HG03135 (cell line): ENCODE data around the gene NFIA.

Source experiments
- ATAC-seq: cut with Tn5 transposase; IDR thresholded peaks from one replicate; pipeline ENCODE4 v1.9.1; 2021; ENCODE audit warnings: mild to moderate bottlenecking, moderate library complexity; ENCODE audit not compliant: unreplicated experiment

NFIA gene

DNA sequence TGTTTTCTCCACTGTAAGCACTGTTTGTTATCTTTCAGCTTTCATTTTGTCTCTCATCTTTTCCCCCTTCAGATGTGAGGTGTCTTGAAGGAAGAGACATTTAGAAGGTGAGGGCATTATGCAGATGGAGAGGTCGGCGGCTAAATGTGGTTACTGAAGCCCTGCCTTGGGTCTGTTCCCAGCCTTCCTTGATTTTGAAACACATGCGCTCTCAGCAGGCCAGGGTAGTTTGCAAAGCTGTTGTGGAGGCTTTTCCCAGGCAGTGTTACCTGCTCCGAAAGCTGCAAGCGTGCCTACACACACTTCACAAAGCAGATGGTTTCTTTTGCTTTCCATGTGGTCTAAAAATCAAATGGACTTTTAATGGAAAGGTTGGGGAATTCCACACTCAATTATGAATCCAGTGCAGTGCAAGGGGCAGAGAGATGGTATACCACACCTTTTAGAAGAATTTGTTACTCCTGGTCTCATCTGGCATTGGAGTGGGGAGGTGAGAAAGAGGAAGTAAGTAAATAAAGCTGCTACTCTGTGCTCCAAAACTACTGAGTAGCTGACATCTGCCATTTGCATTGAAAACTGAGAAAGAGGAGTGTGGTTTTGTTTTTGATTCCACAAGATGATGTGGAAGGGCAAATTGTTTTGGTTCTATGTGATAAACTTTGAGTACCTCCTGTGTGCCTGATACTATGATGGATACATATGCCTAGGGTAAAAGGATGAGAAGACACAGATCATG lies 91.9 kb downstream of the NFIA start:
- ATAC-seq = no peak

DNA sequence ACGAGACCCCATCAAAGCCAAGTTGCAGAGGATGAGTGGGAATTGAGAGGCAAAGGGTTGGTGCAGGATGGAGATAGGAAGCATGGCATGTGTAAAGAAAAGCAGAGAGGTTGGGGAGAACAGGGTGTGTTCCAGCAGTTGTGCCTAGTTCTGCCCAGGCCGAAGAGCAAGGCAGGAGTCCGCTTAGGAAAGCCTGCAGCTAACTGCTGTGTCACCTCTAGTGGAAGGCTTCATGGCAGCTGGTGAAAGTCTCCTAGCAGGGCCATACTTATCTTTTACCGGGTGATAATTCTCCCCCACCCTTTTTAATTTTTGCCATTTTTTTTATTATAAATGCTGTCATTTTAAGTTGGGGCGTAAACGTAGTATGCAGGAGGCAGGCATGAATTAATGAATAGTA lies 93.6 kb downstream of the NFIA start:
- no peak for ATAC-seq

DNA sequence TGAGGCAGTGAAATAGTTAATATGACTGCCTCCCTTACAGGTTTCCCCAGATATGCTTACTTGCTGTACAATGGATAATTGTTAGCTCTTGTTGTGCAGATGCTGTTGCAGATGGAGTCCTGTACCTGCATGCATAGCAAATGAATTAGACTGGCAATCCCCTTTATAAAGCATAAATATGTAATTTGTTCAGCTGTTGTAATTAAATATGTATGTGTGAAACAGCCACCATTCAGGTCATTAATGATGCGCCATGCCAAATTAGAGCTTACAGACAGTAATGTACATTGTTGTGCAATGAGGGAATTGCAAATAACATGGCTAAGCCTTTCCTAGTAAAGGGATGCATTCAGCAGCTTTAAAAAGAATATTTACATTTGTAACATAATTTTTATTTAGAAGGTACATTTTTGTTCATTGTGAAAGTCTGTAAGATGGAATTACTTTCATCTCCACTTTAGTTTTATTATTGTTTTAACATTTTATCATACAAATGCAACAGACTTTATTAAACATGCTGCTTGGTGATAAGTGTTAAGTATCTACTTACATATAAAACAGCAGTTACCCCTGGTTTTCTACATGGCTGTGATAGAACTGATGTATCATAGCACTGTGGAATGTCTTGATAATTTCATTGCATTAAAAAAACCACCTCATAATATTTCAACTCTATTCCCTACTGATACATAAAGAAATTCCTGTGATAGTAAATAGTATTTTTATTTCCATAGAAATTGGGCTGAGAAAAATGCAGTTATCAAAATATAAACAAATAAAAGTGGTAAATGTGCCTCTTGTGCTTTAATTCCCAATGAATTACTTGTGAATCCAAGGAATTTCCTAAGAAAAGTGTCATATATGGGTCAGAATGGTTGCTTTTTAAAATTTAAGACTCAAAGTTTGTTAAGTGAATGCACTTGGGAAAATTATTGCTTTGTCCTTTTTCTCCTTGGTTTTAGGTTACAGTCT lies 99.0 kb downstream of the NFIA start:
- ATAC-seq = no peak

DNA sequence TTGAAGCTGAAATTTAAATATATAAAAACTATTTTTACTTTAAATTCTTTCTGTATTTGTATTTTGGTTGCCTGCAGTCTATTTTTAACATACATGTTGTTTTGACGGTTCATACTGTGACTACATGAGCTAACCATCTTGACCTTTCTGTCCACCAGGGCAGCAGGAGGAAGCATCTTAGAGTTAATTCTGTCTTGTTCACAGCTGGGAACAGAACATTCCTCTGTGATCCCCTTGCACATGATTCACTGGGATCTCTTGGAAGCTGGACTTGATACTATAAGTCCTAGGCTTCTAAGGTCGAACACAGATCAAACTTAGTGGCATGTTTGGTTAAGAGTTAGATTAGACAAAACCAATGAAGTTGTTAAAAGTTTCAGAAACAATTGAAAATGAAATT lies 99.7 kb downstream of the NFIA start:
- no peak for ATAC-seq

DNA sequence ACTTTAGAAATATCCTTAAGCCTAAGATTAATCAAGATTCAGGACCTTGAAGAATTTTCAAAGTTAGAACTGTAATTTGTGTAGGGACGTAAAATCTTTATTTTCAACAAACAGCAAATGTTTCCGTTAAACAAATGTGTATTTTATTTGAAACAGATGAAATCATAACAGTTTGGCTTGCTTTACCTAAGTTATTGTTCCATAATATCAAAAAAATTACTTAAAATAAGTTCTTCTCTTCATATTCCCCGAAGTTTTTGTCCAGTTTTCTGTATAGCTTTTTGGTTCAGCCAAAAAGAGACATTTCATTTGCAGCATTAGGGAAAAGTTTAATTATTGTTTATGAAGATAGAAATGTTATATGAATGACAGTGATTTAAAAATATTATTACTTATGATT lies 100.1 kb downstream of the NFIA start:
- no peak for ATAC-seq

DNA sequence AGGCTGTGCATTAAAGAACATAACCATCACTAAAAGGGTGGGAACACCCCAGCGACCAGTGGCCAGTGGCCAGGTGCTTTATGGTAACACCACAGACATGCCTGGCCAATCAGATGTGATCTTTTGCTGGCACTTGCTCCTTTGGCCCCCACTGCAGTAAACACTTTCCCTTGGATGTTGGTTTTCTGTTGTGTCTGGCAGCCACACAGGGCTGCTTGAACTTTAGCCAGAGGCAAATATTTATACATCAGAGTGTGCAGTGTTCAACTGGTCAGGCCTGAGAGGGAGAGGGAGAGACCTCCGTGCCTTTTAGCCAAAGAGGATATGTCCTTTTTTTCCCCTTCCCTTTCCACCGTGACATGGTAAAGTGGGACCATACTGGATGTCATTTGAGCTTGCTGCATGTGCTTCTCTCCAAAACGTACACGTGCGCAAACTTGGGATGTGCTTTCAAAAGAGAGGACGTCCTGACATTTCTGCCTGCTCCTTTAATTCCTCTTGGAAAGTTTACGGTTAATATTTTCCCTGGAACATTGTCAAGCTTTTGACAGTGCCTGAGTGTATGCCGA lies 101.2 kb downstream of the NFIA start:
- no peak for ATAC-seq

DNA sequence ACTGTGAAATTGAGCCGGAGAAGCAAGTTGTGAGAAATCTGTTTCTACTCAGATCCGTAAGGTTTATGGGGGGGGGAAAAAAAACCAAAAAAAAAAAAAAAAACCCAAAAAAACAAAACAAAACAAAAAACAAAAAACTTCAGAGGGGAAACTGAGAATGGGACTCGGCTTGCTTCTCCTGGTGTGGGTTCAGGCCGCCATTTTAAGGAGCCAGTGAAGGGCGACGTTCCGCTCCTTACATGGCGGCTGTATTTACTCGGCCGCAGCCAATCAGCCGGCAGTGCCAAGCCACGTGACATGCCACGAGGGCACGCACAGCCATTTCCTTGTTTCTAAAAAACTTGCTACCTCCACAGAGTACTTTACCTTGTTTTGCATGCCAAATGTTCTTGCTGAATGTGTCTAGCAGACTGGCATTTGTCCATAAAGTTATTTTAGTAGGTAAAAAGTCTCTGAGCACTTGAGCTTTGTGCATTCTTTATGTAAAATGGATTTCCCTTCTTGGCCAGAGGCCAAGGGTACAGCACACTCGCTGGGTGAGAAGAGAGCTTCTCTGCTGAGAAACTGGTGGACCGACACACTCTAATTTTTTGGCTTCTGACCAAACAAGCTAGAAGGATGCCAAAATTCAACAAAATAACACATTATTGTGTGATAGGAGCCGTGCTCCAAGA lies 101.8 kb downstream of the NFIA start:
- ATAC-seq = no peak

DNA sequence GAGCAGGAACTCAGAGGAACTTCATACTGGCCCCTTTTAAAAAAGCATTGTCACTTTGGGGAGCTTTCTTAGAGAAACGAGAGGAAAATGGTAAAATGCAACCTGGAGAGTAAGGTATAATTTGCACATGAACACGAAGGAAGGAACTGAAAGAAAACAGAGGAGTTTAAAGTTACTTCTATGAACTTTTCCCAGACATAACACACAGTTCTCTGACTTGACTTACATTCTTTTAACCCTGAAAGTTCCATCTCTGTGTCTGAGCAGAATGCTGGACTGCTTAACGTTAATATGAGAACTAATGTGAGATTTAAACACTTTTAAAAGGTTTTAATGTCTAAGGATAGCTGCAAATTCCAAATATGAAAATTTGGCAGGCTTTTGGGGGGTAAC lies 102.3 kb downstream of the NFIA start:
- no peak for ATAC-seq

DNA sequence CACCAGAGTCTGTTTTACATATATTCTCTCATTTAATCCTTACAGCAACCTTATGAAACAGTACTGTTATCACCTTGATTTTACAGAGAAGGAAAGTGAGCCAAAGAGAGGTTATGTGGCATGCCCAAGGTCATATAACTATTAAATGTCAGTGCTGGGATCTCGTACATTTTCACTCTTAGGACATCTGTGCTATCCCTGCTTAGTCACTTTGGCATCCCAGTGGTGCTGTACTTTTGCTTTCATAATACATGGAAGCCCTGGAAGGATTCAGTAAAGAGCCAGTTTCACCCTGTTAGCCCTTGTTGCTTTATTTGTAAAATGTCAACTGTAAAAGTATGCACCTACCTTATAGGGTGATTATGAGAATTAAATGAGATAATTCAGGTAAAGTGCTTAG lies 104.4 kb downstream of the NFIA start:
- no peak for ATAC-seq

DNA sequence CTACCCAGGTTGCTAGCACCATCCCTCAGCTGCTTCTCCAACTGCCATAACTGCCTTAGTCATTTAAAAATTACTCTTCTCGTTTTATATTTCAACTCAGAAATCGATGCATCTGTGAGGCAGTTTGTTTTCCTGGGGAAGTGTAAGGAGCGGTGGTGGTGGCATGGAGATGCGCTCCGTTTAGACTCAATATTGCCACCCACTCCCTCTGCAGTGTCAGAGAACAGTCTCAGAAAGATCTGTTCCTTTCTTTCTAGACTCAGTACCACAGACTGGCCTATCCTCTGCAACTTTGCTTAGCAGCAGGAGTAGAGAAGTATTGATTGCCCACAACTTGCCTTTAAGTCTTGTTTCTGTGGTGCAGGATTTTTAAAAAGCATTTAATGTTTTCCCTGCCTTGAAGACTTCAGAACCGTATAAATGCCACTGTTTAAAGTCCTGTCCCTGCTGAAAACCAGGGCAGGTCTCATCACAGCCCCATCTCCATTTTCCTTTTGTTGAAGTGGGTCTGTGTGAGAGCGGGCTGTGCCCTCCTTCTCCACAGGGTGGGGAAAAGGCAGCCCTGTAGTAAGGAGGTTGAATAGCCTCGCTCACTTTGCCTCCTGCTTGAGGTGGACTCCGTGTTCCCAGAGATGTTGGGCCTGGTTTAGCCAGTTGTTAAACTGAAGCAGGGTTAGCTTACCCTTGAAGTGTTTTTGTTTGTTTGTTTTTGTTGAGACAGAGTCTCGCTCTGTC lies 105.2 kb downstream of the NFIA start:
- no peak for ATAC-seq

DNA sequence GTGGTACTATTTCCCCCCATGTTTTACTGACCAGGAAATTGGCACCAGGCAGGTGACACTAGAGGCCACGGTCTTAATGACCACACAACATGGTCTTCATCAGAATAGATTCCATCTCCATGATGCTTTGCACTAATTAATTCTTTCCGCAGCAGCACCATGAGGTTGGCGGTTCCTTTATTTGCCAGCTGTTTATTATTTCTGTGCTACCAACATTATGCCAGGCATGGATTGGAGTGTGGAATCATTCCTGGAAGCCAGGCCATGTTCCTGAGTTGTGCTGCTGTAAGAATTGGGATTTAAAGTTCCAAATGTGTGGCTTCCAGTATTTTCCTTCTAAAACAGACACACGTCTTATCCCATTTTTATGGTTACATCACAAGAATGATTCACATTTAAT lies 107.8 kb downstream of the NFIA start:
- ATAC-seq = no peak

DNA sequence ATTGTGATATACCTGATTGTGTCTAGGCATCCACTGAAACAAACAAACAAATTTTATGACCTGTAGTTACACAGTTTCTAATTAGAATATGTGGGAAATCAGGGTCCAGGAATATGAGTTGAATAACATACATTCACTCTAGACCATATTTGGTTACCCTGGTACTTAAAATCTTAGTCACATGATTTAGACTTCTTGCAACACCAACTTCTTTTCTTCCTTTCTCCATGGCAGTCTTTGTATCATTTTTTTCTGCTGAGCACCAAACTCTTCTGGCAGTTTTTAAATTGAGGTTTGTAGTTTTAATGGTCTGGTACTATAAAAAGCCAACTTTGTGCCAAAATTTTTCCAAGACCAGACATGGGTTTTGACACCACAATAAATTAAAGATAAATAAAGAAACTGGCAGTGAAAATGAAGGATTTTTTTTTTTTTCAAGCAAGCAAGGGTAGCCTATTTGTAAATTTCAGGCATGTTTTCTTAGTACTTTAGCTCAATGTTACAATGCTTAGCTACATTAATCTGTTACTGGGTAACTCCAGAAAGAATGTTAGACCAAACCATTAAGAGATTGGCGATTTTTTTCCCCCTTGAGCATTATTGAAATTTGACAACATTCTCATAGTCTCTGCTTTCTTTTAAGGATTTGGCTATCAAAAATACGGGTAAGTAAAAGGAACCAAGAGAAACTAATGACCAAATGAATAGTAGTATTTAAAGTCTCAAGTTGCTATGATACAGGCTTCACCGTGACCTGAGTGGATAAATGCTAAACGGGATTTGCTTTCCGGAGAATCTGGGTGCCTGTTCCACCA lies 108.5 kb downstream of the NFIA start:
- ATAC-seq = no peak

DNA sequence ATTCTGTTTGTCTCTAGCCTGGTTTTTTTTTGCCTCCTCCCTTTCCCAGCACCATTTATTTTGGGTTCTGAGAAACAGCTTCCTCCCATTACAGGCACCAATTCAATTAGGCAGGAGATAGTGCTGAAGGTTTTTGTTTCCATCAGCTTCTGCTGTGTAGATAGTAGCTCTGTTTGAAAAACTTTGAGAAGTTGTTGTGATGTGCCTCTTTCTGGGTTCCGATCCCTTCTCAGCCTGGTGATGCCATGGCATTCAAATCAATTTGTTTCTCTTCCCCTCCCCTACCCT lies 109.0 kb downstream of the NFIA start:
- no peak for ATAC-seq

DNA sequence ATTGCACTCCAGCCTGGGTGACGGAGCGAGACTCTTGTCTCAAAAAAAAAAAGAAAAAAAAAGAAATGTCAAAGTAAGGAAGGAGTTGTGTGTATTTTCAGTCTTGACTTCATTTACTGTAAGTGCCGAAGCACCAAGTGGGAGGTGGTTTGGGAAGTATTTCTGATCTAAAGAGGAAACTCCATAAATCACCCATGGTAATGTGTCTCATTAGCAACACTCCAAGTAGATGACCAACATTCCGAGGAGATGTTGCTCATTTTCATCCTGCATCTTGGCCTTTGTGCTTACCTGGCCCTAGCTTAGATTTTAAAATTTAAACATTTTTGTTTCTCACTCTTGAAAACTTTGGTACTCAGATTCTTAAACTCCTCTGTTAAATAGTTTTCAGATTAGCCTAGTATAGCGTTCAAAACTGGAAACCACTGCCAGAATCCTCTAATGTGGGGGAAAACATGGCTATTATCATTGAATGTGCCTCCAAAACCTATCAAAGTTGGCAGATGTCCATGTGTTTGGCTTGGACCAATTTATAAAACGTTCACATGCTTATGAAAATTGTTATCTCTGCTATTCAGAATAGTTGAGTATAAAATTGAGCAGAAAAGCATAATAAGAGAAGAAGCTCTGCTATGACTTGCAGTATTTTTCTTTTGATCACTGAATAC lies 110.4 kb downstream of the NFIA start:
- ATAC-seq = no peak

DNA sequence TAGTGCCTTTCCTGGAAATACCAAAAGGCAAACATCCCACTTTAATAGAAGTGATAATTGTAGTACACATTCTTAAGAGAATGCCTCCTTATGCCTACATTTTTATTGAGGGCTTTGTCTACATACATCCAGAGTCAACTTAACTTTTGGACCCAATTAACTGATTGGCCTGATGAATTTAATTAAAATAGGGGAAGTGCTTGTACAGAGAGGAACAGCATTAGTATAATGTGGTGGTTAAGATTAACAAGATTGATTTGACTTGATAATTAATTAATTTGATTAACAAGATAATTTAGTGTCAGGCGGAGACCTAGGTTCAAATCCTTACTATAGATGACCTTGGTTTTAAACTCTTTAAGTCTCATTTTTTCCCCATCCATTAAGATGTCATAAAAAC lies 111.4 kb downstream of the NFIA start:
- ATAC-seq = no peak

DNA sequence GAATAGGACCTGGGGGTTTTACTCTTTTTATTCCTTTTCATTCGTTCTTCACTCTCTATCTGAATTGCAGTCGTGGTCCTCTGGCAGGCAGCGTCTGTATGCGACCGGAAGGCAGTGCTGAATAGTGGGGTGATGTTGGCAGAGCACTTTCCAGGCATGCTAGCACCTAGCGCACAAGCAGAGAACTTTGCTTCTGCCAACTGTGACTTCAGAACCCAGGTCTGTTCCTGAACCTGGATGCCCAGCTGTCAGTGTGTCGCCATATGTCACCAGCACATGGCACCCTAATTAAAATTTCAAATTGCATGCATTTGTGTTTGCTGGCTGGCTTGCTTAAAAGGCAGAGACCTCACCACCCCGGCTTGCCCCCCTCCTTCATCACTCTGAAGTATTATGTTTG lies 116.2 kb downstream of the NFIA start:
- ATAC-seq = no peak

DNA sequence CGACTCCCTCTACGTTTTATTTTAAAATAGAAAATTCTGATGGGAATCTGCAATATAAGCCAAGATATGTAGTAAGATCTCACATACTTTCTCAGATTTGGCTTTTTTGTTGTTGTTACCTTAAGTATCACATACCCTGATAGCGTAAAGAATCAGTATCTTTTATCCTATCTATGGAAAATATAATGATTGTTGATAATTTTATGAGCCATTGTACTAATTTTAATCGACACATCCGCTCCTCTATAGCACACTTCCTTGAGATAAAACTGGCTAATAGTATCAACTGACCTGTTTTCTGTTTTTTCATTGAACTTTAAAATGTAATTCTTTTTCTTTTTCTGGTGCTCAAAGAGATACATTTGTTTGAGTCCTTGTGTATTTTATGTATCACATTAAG lies 118.7 kb downstream of the NFIA start:
- ATAC-seq = no peak

DNA sequence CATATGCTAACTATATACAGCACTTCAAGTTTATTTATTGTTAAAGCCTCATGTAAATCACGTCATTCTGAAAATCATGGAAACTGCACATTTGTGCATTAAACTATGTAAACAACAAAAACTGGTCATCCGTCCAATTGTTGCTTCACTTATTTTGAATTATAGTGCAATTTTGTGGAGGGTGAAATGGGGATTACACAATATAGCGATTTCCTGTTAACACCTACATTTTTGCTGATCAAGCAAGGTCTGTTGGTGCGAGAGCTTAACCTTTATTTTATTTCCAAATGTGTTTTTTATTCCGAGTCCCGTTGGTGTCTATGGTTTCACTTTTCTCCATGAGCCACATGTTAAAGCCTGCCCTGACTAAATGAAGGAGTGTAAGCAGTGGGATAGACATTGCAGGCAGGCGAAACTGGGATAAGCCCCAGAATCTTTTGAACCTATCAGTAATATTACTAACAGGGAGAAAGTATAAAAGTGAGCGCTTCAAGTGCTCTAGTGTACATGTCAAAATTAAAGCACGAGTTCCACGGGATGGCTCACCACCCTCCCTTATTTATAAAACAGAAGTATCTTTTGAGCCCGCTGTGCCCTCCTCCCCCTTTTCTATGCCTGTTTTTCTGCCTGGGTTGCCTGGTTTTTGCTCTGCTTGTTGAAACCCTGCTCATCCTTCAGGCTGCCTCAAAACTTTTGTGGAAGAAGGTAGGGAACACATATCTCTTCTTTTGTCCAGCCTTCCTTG lies 120.7 kb downstream of the NFIA start:
- ATAC-seq = no peak

DNA sequence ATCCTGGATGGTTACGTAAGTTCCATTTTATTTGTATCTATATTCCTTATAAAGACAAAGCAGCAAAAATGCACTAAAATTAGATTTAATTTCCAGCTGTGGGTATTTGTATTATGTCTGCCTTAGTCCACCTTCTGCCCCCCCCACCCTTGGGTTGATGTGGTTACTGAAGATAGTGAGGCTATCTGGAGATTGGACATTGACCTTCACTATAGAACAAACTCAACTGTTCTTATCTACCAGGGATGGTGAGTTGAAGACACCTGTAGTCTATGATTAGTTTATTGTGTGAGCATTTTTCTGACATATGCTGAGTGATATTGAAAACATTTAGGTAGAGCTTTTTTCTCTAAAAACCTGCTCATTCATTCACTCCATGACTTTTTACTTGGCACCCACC lies 122.2 kb downstream of the NFIA start:
- no peak for ATAC-seq
